WTC11 (cell line): ENCODE results near the gene CHMP1A. TPM values are rescaled to one million over a fixed set of nuclear protein-coding genes. Genes with fewer than 3 reads are reported as not detected.

ENCODE experiments used
- ATAC-seq: fragments of 200-7000 bp; cut with Tn5 transposase; 2 replicates; pipeline ENCODE4 v1.10.0; 2021; ENCODE audit warnings: mild to moderate bottlenecking, moderate library complexity
- CTCF ChIA-PET: fragments of 300-600 bp; sonication (Branson Sonifier 250); formaldehyde crosslinking; loops from one replicate; lab custom pipeline; 2021; ENCODE audit warnings: antibody characterized with exemption; lab: Charles Lee
- POLR2A ChIA-PET: fragments of 350-600 bp; sonication (Branson Sonifier 250); formaldehyde crosslinking; loops from one replicate; lab custom pipeline; 2021; ENCODE audit warnings: antibody characterized with exemption; lab: Charles Lee
- DNase-seq: peaks from one replicate; pipeline ENCODE4 v3.0.0; 2021; ENCODE audit warnings: low spot score
- H3K27ac Mint-ChIP-seq: 2 replicates; pipeline ENCODE4 v1.8.0; 2021; ENCODE audit warnings: mixed read lengths
- H3K27me3 Mint-ChIP-seq: 2 replicates; pipeline ENCODE4 v1.8.0; 2021; ENCODE audit warnings: low read depth, mild to moderate bottlenecking, moderate library complexity, mixed read lengths
- H3K36me3 Mint-ChIP-seq: 2 replicates; pipeline ENCODE4 v1.8.0; 2021; ENCODE audit warnings: mixed read lengths
- H3K4me1 Mint-ChIP-seq: 2 replicates; pipeline ENCODE4 v1.8.0; 2022; ENCODE audit warnings: mixed read lengths
- H3K4me3 Mint-ChIP-seq: 2 replicates; pipeline ENCODE4 v1.8.0; 2021; ENCODE audit warnings: mild to moderate bottlenecking, moderate library complexity, mixed read lengths
- H3K9me3 Mint-ChIP-seq: 2 replicates; pipeline ENCODE4 v1.8.0; 2021; ENCODE audit warnings: mixed read lengths
- ATF3 ChIP-seq: sonication (generic); formaldehyde crosslinking; conservative IDR thresholded peaks from 2 replicates; pipeline ENCODE4 v1.8.1; 2022; ENCODE audit warnings: mild to moderate bottlenecking, missing genetic modification reagents
- ATF6 ChIP-seq: sonication (generic); formaldehyde crosslinking; IDR thresholded peaks from 2 replicates; pipeline ENCODE4 v1.8.1; 2023; ENCODE audit warnings: mild to moderate bottlenecking, missing genetic modification reagents
- CREB1 ChIP-seq: sonication (generic); formaldehyde crosslinking; IDR thresholded peaks from 2 replicates; pipeline ENCODE4 v1.8.0; 2023; ENCODE audit warnings: mild to moderate bottlenecking, missing genetic modification reagents
- E2F5 ChIP-seq: sonication (generic); formaldehyde crosslinking; IDR thresholded peaks from 2 replicates; pipeline ENCODE4 v1.8.1; 2022; ENCODE audit warnings: mild to moderate bottlenecking, moderate library complexity, missing genetic modification reagents
- ESRRA ChIP-seq: sonication (generic); formaldehyde crosslinking; IDR thresholded peaks from 2 replicates; pipeline ENCODE4 v1.8.1; 2022; ENCODE audit warnings: mild to moderate bottlenecking, missing genetic modification reagents, borderline replicate concordance
- FOXJ3 ChIP-seq: sonication (generic); formaldehyde crosslinking; IDR thresholded peaks from 2 replicates; pipeline ENCODE4 v1.9.0; 2021; ENCODE audit warnings: missing genetic modification reagents, mild to moderate bottlenecking, borderline replicate concordance
- FOXP4 ChIP-seq: sonication (generic); formaldehyde crosslinking; IDR thresholded peaks from 2 replicates; pipeline ENCODE4 v1.8.0; 2022; ENCODE audit warnings: mild to moderate bottlenecking, missing genetic modification reagents
- GABPB1 ChIP-seq: sonication (generic); formaldehyde crosslinking; IDR thresholded peaks from 2 replicates; pipeline ENCODE4 v1.8.1; 2023; ENCODE audit warnings: mild to moderate bottlenecking, missing genetic modification reagents
- HMGXB4 ChIP-seq: sonication (generic); formaldehyde crosslinking; IDR thresholded peaks from 2 replicates; pipeline ENCODE4 v1.8.1; 2023; ENCODE audit warnings: mild to moderate bottlenecking, moderate library complexity, missing genetic modification reagents
- NFATC4 ChIP-seq: fragments of 250-450 bp; sonication (Bioruptor Pico); IDR thresholded peaks from 2 replicates; pipeline ENCODE4 v1.9.0; 2021; ENCODE audit warnings: mild to moderate bottlenecking
- NR2C2 ChIP-seq: sonication (generic); formaldehyde crosslinking; IDR thresholded peaks from 2 replicates; pipeline ENCODE4 v1.8.0; 2022; ENCODE audit warnings: mild to moderate bottlenecking, missing genetic modification reagents
- PRDM15 ChIP-seq: sonication (generic); formaldehyde crosslinking; IDR thresholded peaks from 2 replicates; pipeline ENCODE4 v1.8.0; 2022; ENCODE audit warnings: missing genetic modification reagents
- RELA ChIP-seq: sonication (generic); formaldehyde crosslinking; IDR thresholded peaks from 2 replicates; pipeline ENCODE4 v1.8.1; 2022; ENCODE audit warnings: missing genetic modification reagents, mild to moderate bottlenecking, borderline replicate concordance
- SMAD4 ChIP-seq: sonication (generic); formaldehyde crosslinking; IDR thresholded peaks from 2 replicates; pipeline ENCODE4 v1.8.0; 2022; ENCODE audit warnings: mild to moderate bottlenecking, missing genetic modification reagents
- SP1 ChIP-seq: sonication (generic); formaldehyde crosslinking; conservative IDR thresholded peaks from 2 replicates; pipeline ENCODE4 v1.8.1; 2022; ENCODE audit warnings: missing genetic modification reagents
- ZNF121 ChIP-seq: sonication (generic); formaldehyde crosslinking; IDR thresholded peaks from 2 replicates; pipeline ENCODE4 v1.8.0; 2023; ENCODE audit warnings: missing genetic modification reagents
- ZNF532 ChIP-seq: fragments of 250-450 bp; sonication (Bioruptor Pico); IDR thresholded peaks from 2 replicates; pipeline ENCODE4 v1.9.0; 2021; ENCODE audit warnings: mild to moderate bottlenecking, borderline replicate concordance
- total RNA-seq: library from RNA; stranded (reverse); gene quantifications from 3 replicates; pipeline ENCODE4 v1.2.3, GENCODE V29; 2021

Gene CHMP1A
- total RNA-seq, 1 experiment from 2014 or later, result 76.0 TPM

- no peaks in the 10 kb centered on the region for H3K36me3 Mint-ChIP-seq
- no peaks in the 10 kb centered on the region for H3K27me3 Mint-ChIP-seq
- H3K27ac Mint-ChIP-seq, result no peak overlapping the region
- no peaks in the 10 kb centered on the region for H3K9me3 Mint-ChIP-seq
- peaks cover 10% of the 10 kb centered on the region for H3K4me1 Mint-ChIP-seq
- ATAC-seq, result no peak
- TF ChIP-seq E2F5 (CRISPR knock-in tag), result no peak
- TF ChIP-seq CREB1 (CRISPR knock-in tag), result no peak
- TF ChIP-seq FOXJ3 (CRISPR knock-in tag), result no peak
- TF ChIP-seq ATF6, result no peak
- TF ChIP-seq SMAD4 (CRISPR knock-in tag), result no peak
- no peak for TF ChIP-seq ZNF121
- no peak for TF ChIP-seq NFATC4 (CRISPR knock-in tag)
- TF ChIP-seq, all 79 proteins: peak for 0
- DNase-seq, result no peak
- ChIA-PET CTCF (interaction anchor here (0.5 to 1.5 kb wide), 2 partner anchors 9 to 17 kb away, joined by 4 read pairs; no protein-coding TSS in a partner anchor), POLR2A (interaction anchor here (0.8 kb wide), 1 partner anchor 52 kb away, joined by 3 read pairs; the partner anchor contains the start of genes CHMP1A and SPATA33)
- no peak overlapping the region for H3K4me3 Mint-ChIP-seq
Measured at GRCh38 chr16:89606006-89606405, 51.5 kb downstream of the CHMP1A start.

GRCh38 chr16:89605186-89605970 is 52.1 kb downstream of the CHMP1A start:
- H3K36me3 Mint-ChIP-seq, result no peaks in the 10 kb centered on the region
- POLR2A ChIA-PET, result interaction anchor here (0.8 kb wide), 1 partner anchor 52 kb away, joined by 3 read pairs; the partner anchor contains the start of genes CHMP1A and SPATA33
- CTCF ChIA-PET, result interaction anchor here (1.5 kb wide), 1 partner anchor 10 kb away, joined by 4 read pairs; no protein-coding TSS in a partner anchor
- DNase-seq (no peak), ATAC-seq (no peak)
- H3K4me1 Mint-ChIP-seq, result peaks cover 10% of the 10 kb centered on the region
- H3K27me3 Mint-ChIP-seq, result no peaks in the 10 kb centered on the region
- no peak overlapping the region for H3K4me3 Mint-ChIP-seq
- no peaks in the 10 kb centered on the region for H3K9me3 Mint-ChIP-seq
- no peak overlapping the region for H3K27ac Mint-ChIP-seq
- TF ChIP-seq E2F5 (CRISPR knock-in tag) (no peak), ATF3 (CRISPR knock-in tag) (no peak), HMGXB4 (CRISPR knock-in tag) (no peak), PRDM15 (CRISPR knock-in tag) (no peak), FOXP4 (CRISPR knock-in tag) (no peak), SP1 (CRISPR knock-in tag) (no peak), ZNF532 (CRISPR knock-in tag) (no peak), RELA (CRISPR knock-in tag) (no peak), ESRRA (no peak), NR2C2 (CRISPR knock-in tag) (no peak), GABPB1 (no peak)
